GM18909 (cell line): ENCODE data around the gene THSD7A.

Experiments used
- ATAC-seq: cut with Tn5 transposase; IDR thresholded peaks from one replicate; pipeline ENCODE4 v1.9.1; 2021; ENCODE audit warnings: mild to moderate bottlenecking; ENCODE audit not compliant: unreplicated experiment, poor library complexity

The THSD7A gene

DNA sequence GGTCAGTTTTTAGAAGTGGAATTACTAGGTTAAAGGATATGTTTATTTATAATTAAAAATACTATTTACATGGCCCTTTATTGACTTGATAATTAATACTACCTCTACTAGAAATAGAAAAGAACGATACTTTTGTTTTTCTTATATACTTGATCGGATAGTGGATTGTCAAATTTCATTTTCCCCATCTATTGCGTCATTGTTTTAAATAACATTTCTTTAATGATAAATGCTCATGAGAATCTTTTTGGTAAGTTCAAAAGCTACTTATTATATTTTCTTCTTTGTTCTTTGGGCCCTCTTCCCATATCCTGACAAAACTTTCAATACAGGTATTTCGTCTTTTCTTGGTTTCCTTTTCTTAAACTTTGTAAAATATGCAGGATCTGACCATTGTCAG is 465.9 kb downstream of the THSD7A start:
- ATAC-seq = no peak

DNA sequence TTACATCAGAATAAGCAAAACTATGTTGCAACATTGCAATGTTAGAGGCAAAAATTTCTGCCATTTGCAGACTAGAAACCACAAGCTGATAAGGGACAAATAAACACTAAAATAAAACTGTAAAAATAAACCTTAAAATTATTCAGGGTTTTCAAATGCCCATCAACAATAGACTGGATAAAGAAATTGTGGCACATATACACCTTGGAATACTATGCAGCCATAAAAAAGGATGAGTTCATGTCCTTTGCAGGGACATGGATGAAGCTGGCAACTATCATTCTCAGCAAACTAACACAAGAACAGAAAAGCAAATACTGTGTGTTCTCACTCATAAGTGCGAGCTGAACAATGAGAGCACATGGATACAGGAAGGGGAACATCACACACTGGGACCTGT is 473.4 kb downstream of the THSD7A start:
- no peak for ATAC-seq

DNA sequence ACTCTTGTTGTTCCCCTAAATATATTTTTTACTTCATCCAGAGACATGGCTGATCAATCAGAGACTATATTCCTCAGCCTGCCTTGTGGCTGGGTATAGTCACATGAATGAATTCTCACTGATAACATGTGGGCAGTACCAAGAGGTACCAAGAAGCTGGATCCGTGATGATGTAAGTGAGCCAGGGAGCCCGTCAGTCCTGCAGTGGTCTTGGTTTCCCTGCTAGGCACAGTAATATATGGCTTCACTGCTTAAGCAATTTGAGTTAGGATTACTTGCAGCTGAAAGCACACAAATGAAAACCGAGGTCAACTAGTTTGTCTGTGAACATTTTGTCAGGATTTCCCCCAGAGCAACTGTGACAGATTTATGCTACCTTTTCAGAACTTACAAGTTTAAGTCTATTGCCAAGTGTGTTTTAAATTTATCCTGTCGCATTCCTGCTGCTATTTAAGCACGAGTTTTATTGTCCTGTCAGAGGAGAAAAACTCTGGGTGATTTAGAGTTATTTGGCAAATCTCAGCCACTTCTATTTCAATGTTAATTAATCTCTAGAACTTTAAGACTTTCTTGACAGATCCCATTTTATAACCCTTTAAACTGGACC is 476.5 kb downstream of the THSD7A start:
- no peak for ATAC-seq

DNA sequence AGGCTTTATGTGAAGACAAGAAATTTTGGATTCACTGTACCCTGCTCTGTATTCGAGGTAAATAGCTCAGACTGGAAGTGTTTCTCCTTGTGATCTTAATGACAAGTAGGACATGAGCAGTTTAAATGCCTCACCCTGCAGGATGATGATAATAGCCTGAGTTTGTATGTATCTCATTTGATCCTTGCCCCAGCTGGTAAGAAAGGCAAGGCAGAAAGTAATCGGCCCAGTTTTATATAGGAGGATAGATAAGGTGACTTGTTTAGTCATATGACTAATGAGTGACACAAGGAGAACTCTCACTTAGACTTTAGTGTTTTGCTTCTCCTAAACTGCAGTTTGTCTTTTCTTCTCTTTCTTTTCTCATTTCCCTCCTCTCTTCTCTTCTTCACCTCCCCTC is 485.7 kb downstream of the THSD7A start:
- ATAC-seq = no peak

DNA sequence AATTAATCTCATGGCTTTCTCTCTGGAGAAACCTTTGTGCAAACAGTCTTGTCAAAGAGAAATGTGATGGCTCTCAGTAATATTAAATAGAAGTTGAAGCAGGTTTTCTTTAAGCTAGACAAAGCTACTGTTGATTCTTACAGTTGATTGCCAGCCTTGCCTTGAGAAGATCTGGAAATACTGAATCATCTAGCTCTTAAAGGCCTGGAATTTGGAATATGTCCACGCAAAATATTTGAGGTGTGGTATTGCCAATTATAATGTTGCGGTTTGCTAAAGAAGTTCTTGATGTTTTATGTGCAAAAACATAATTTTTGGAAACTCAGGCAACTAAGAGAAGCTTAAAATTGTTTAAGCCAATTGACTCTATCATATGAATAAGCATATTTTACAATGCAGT is 486.4 kb downstream of the THSD7A start:
- no peak for ATAC-seq

DNA sequence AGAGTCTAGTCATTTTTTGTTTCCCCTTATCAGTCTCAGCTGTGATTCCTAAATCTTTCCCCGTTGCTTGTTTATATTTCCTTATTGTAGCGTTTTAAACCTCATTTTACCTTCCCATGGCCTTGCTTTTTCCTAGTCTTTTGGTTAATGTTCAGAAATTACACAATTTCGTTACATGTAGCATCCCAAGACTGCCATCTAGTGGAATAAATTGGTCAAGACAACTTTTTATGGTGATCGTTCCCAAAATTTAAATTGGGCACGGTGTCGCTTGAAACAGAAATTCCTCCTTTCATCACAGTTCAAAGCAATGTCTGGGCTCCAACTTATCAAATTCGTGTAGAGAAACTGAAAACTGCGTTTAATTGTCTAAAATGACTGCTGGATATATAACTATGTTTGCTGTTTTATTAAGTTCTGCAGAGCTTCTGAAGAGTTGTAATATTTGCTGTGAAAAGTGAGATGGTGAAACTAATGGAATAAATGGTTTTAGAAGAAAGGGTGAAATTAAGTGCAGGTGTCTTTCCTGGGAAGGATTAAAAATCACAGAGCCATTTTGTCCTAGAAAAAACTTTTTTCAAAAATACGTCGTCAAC is 488.1 kb downstream of the THSD7A start:
- no peak for ATAC-seq

DNA sequence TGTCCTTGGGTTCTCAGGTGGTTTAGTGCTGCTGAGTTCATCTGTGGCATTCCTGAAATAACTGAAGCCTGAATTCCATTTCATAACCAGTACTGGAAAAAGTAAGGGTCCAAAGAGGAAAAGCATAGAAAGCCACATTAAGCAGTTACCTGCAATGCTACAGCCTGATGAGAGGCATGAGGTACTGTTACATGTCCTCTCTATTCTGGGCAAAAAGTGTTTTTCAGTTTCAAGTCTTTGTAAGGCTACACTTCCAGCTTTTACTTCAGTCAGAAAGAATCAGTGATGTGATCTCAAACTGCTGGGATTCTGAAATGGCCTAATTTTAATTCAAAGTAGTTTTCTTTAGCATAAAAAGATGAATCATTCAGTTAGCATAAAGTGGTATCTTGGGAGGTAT is 488.9 kb downstream of the THSD7A start:
- ATAC-seq = no peak

DNA sequence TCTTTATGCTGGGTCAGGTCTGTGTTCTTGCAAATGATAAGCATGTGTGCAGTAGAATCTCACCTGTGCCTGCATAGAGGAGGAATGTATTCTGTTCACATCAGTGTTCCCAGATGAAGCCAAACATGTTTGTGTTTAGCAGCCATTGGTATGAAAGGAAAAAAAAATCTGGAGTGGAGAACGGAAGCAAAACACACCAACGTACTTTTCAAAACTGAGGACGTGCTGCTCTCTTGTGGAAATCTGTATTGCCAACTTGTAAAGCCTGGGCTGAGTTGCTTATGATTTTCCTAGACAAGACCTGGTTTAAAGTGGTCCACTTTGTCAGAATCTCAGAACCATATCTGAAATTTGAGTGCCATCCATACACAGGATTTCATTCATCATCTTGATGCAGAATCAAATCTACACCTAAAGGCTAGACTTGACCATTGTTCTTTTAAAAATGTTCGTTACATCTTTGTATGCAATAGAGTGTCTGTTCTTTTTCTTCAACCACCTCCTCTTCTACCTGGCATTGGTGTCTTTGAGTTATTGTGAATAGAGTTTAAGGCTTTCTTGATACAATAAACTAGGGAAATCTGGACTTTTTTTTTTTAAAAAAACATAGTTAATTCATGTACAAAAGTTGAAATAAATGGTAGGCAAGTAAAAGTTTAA is 490.6 kb downstream of the THSD7A start:
- no peak for ATAC-seq

DNA sequence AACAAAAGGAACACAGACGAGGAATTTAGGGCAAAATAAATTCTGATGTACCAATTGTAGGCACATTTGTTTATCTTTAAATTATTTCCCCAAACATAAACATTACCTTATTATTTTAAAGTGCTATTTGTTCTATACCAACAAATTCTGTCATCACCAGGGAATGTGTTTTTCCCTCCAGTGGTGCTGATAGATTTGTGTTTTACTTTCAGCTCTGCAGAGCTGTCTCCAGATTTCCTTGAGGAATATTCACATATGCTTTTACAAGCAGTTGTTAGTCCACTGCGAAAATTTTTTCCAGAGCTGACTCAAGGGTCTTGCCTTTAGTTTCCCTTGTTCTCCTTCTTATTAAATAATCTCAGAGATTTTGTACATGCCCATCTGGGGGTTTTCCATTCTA is 495.6 kb downstream of the THSD7A start:
- ATAC-seq = no peak

DNA sequence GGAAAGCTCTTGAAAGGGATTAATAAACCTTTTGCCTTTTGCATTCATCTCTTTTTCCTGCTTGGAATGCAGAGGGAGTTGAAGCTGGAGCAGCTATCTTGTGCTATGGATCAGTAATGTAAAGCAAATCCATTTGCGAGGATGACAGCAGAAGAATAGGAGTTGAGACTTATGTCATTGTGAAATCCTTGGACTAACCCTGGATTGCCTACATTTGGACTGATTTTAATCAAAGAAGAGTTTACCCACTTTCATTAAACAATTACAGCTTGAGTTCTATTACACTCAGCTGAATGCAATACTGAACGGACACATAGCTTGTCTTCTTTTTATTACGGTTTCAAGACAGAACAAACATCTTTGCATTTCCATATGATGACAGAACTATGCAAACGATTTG is 496.1 kb downstream of the THSD7A start:
- ATAC-seq = no peak

DNA sequence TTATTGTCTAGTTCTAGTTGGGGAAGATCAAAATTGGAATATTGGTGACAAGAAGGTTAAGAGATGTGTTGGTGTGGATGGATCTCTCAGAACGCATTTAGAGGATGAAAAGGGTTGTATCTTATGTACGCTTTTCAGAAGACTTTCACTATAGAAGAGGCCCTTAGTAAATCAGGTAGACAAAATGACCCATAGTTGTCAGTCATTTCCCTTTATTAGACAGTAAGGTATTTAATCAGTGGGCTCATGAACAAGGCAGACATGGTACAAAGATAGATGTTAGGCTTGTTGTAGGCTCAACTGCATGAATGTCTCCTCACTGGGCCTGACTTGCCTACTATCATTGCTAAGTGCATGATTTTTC is 499.2 kb downstream of the THSD7A start:
- peak; percentile 51 for ATAC-seq

DNA sequence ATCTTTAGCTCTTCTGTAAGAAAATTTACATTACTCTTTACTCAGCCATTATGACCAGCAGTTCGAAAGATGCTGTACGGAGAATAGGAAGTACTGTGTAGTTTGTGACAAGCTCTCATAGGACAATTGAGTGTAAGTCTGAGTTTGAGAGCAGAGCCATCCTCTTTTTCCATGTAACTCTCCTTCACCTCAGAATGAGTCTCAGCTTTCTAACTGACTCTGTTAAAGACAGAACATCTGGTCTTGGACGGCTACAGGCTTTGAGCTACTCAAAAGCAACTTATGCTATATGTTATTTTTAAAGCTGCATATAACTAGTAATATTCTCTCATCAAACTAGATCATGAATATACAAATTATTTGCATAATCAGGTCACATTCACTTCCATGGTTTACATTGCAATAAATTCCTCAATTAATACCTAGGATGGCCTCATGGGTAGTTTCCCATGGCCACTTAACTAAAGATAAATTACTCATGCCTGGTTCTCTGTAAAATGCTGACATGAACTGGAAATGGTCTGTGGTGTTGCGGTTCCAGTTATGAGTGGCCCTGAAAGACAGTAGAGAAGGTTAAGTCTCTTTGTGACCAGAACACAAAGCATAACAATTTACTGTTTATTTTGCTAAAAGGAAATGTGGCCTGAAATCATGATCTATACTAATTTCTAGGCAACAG is 499.7 kb downstream of the THSD7A start:
- peak; percentile 92 for ATAC-seq

DNA sequence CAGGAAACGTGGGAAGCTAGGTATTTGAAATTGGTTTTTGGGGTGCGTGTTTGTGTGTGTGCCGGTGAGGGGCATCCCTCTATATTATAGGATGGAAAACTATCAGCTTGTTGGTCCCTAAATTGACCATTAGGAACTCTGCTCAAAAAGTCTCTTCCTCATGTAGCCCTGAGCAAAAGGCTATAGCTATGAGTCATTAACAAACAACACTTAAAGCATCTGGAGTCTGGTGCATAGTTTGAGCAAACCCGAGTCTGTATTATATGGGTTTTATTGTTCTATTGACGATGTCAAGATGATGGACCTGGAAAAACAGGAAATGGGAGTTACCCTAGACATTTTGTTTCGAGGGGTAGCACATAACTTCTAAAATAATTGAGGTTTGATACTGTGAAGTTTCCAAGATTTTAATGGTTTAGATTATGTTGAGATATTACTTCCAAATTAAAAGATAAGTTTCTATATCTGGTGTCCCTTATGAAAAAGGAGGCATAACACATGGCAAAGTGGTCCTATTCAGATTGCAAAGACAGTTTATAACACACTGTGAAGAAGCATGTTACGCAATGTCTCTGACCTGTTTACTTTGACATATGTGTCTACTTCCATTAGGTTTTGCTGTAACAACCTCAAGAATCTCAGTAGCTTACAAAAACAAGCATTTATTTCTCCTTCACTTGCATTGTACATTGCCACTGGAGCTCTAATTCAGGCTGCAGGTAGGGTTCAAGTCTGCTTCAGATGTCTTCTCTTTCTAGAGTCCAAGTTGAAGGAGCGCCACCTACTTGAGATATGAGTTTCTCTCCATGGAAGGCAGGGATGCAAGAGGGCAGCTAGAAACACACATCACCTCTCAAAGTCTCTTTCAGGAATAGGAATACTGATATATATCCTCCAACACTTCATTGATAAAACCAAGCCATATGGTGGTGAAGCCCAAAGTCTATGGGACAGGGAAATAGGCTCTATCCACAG is 500.6 kb downstream of the THSD7A start:
- no peak for ATAC-seq

DNA sequence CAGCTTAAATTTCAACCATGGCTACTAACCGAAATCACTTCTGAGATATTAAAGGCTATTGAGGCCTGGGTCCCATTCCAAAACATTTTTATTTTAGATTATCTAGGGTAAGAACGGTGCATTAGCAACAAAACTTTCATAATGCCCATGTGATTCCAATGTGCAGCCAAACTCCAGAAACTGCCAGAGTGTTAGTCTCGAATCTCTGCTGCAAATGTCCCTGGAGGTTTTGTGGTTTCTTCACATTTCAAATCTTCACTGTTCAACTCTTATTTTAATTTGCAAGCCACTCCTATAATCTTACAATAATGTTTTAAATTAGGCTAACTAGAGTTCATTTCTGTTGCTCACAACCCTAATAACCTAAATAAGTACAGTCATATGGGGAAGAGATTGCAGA is 501.3 kb downstream of the THSD7A start:
- no peak for ATAC-seq

DNA sequence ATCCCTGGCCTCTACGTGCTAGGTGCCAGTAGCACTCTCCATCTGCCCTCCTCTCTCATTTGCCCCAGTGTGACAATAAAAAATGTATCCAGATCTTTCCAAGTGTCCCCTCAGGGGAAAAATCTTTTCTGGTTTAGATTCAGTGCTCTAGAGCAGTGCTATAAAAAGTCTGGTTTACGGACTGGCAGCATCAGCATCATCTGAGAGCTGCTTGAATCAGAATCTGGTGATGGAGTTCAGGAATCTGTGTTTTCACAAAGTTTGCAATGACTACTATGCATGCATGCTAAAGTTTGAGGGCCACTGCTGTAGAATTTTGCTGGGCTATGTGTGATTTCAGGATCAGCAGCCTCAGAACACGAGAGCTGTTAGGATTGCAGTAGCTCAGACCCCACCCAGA is 501.8 kb downstream of the THSD7A start:
- ATAC-seq = no peak

DNA sequence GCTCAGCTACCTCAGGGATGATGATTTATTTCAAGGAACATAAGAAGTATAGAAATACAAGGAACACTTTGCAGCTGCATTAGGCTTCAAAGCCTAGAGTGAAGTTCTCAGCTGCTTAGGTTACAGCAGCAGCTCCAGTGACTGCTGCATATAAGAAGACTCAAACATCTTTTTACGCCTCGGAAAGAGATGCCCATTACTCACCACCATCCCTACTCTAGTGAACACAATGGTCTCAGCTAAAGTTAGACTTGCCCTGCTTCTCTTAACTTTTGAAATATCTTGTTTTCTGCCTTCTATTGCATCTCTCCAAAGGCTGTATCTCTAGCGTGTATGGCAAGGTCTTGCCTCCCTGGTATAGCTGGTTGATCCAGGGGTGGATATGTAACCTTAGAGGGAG is 502.4 kb downstream of the THSD7A start:
- no peak for ATAC-seq

DNA sequence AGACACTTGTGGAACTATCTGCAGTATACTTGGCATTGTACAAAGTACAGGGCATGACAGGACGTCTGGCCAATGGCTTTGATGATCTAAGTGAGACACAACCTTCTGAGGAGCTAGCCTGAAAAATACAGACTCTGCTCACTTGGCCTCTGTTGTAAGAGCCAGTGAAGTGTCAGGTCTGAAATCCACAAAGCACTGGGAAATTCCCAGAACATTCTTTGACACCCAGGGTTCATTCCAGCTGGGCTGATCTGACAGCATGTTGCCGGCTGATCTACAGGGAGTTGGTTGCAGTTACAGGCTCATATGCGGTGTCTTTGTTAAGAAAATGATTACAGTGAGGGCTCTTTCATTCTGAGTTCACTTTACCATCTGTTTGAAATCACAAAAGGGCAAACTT is 503.7 kb downstream of the THSD7A start:
- ATAC-seq = no peak

DNA sequence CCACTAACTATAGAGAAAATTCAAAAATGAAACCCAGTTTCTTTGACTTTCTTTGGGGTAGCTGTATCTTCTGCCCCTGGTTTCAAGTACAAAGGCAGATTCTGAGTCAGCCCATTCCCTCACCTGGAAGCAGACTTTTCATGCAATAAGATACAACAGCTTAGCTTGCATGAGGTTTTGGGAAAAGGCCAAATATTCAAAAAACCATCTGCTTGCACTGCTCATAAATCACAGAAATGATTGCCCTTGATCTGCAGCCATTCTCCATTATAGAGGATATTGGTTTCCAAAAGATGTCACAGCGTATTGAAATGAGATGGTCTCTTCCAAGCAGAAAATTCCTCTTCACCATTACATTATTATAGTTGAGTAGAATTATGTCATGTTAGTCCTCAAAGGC is 504.4 kb downstream of the THSD7A start:
- ATAC-seq = no peak
